ENCODE data around the gene ZNF544.

The ZNF544 gene

DNA sequence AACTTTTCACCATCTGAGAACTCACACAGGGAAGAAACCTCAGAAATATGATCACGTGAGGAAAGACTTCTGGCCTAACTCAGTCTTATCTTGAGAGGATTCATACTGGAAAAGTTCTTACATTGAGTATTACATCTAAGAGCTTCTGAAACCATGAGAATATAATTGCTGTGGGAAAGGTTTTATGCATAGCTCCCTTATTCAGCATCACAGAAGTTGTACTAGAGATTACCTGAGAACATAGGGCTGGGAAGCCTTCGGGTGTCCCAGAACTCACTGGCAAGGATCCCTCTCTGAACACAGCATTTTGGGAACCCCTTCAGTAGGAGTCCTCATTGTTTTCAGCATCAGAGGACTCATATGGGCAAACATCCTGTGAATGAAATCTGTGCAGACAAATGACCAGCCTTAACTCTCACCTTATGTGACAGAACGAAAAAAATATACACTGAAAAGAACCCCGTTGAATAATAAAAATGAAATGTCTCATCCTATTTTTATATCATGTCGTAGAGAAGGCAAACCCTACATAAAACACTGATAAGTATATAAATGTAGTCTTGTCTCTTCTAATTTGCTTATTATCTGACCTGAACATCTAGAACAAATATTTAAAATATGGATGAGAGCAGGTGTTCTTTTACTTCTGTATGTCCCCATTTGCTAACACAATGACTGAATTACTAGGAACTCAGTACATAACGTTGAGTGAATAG, 31.7 kb upstream of the ZNF544 start:
- in situ Hi-C loops (cut with MboI; ENCODE audit: low pct_unique_long_range_greater_than_20kb, low sequenced_read_pairs, unreplicated experiment): no loop called here
- DNase-seq (ENCODE audit: low spot score): no peak

DNA sequence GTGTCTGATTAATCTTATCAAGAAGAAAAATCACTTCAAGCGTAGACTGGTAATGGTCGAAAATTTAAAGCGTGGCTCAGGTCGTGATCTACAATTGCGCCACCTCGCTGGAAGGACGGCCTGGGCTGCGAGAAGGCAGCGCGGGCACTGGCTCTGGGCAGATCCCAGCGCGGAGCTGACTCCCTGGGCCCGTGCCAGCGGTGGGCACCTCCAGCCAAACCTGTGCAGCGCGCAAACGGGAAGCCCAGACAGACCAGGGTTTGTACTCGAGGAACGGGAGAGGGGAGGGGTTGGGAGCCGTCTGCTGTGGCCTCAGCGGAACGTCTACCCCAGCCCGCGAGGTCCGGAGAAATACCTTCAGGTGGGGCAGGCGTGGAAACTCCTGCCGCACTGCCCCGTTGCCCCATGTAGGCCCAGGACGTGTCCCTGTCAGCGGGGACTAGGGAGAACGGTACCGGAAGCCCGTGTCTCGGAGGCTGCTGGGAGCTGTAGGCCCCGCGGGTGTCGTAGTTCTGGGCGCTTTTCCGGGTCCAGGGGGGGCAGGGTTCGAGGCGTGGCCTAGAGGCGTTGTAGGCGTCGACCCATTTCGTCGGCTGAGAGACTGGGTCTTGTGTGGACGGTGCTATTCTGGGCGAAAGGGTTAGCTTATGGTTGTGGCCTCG, 24.8 kb upstream of the ZNF544 start:
- in situ Hi-C loops (cut with MboI; ENCODE audit: low pct_unique_long_range_greater_than_20kb, low sequenced_read_pairs, unreplicated experiment): no loop called here

More for the DNA sequence above, 31.7 kb upstream of the ZNF544 start:
- TF ChIP-seq, protein P1, sequence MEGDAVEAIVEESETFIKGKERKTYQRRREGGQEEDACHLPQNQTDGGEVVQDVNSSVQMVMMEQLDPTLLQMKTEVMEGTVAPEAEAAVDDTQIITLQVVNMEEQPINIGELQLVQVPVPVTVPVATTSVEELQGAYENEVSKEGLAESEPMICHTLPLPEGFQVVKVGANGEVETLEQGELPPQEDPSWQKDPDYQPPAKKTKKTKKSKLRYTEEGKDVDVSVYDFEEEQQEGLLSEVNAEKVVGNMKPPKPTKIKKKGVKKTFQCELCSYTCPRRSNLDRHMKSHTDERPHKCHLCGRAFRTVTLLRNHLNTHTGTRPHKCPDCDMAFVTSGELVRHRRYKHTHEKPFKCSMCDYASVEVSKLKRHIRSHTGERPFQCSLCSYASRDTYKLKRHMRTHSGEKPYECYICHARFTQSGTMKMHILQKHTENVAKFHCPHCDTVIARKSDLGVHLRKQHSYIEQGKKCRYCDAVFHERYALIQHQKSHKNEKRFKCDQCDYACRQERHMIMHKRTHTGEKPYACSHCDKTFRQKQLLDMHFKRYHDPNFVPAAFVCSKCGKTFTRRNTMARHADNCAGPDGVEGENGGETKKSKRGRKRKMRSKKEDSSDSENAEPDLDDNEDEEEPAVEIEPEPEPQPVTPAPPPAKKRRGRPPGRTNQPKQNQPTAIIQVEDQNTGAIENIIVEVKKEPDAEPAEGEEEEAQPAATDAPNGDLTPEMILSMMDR (IDR thresholded peaks at IDR 0.05; ENCODE audit: extremely low read depth, insufficient read depth, missing control alignments): no peak

DNA sequence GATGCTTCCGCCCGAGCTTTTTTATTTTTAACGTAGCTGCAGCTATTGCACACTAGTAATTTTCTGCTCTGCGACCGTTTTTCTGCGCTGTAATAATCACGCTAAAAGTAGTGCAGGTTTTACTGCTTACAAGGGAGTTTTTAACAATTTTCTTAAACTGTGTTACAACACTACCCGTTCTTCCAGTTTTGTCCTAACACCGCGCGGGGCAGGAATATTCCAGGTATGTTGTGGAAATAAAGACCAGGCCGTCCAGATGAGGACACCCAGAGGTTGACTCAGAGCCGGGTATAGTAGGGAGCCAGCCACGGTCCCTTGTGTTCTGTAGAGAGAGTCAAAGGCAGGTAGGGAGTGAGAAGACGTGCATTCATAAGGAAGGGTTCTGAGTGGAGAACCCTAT, 24.1 kb upstream of the ZNF544 start:
- no peak for DNase-seq (ENCODE audit: low spot score)
- in situ Hi-C loops (cut with MboI; ENCODE audit: low pct_unique_long_range_greater_than_20kb, low sequenced_read_pairs, unreplicated experiment): no loop called here
- TF ChIP-seq, protein P1 (IDR thresholded peaks at IDR 0.05; ENCODE audit: extremely low read depth, insufficient read depth, missing control alignments): no peak

More for the DNA sequence above, 24.8 kb upstream of the ZNF544 start:
- TF ChIP-seq, protein P1 (IDR thresholded peaks at IDR 0.05; ENCODE audit: extremely low read depth, insufficient read depth, missing control alignments): no peak
- DNase-seq (ENCODE audit: low spot score): no peak

DNA sequence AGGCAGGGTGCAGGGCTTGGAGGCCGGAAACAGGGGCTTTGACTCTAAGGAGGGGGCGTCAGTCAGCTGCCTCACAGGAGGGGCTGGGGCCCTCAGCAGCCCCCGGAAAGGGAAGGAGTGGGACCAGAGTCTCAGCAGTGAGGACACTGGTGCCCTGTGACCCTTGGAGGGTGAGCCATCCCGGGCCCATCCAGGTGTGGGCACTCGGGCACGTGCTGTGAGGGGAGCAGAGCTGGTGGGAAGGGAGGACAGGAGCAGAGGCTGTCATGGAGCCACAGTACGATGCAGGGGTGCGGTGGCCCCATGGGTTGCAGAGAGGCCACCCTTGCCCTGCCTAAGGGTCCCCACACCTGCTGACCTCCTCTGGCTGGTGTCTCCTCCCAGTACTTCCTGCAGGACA, 19.1 kb upstream of the ZNF544 start:
- TF ChIP-seq, protein P1 (IDR thresholded peaks at IDR 0.05; ENCODE audit: extremely low read depth, insufficient read depth, missing control alignments): no peak
- in situ Hi-C loops (cut with MboI; ENCODE audit: low pct_unique_long_range_greater_than_20kb, low sequenced_read_pairs, unreplicated experiment): no loop called here
- DNase-seq (ENCODE audit: low spot score): no peak

DNA sequence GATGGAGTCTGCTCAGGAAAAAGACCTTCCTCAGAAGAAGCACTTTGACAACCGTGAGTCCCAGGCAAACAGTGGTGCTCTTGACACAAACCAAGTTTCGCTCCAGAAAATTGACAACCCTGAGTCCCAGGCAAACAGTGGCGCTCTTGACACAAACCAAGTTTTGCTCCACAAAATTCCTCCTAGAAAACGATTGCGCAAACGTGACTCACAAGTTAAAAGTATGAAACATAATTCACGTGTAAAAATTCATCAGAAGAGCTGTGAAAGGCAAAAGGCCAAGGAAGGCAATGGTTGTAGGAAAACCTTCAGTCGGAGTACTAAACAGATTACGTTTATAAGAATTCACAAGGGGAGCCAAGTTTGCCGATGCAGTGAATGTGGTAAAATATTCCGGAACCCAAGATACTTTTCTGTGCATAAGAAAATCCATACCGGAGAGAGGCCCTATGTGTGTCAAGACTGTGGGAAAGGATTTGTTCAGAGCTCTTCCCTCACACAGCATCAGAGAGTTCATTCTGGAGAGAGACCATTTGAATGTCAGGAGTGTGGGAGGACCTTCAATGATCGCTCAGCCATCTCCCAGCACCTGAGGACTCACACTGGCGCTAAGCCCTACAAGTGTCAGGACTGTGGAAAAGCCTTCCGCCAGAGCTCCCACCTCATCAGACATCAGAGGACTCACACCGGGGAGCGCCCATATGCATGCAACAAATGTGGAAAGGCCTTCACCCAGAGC, 16.2 kb upstream of the ZNF544 start:
- in situ Hi-C loops (cut with MboI; ENCODE audit: low pct_unique_long_range_greater_than_20kb, low sequenced_read_pairs, unreplicated experiment): no loop called here
- TF ChIP-seq, protein P1 (IDR thresholded peaks at IDR 0.05; ENCODE audit: extremely low read depth, insufficient read depth, missing control alignments): no peak

DNA sequence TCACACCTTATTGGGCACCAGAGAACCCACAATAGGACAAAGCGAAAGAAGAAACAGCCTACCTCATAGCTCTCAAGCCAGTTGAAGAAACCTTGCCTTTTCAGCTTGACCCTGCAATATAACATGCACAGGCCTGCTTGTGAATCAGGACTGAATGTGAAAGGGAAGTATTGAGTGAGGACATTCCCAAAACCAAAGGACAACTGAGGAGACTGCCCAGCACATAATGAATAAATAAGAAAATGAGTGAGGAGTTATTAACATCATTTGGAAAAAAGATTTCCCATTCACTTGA, 15.7 kb upstream of the ZNF544 start:
- in situ Hi-C loops (cut with MboI; ENCODE audit: low pct_unique_long_range_greater_than_20kb, low sequenced_read_pairs, unreplicated experiment): no loop called here
- no peak for DNase-seq (ENCODE audit: low spot score)
- TF ChIP-seq, protein P1 (IDR thresholded peaks at IDR 0.05; ENCODE audit: extremely low read depth, insufficient read depth, missing control alignments): no peak

More for the DNA sequence above, 16.2 kb upstream of the ZNF544 start:
- DNase-seq (ENCODE audit: low spot score): no peak
